HepG2 (cell line): ENCODE data around the gene CAMK2D. TPM values are rescaled to one million over a fixed set of nuclear protein-coding genes. Genes with fewer than 3 reads are reported as not detected.

ENCODE experiments used
- ATAC-seq: fragments of 200-7000 bp; cut with Tn5 transposase; 3 replicates; pipeline ENCODE4 v1.9.1; 2020; ENCODE audit warnings: mild to moderate bottlenecking, moderate library complexity
- BruUV-seq: library from RNA; stranded (reverse); fragments of 400-500 nt; replicated peaks from 2 replicates; lab custom pipeline; 2021; lab: Mats Ljungman, UMichigan
- CTCF ChIA-PET: fragments of 300-600 bp; formaldehyde crosslinking; extraction: SDS; loops from one replicate; lab custom pipeline; 2021; ENCODE audit warnings: low total read pairs, inconsistent platforms, low intra/inter-chr PET ratio; lab: Yijun Ruan, JAX
- POLR2A ChIA-PET: fragments of 350-600 bp; sonication (Branson Sonifier 250); formaldehyde crosslinking; loops from one replicate; lab custom pipeline; 2020; ENCODE audit warnings: antibody characterized with exemption, inconsistent platforms; lab: Yijun Ruan, JAX
- DNase-seq: peaks from one replicate; pipeline ENCODE4 v3.0.0-alpha.2; 2015; ENCODE audit warnings: low spot score
- FAIRE-seq: peaks from 3 replicates; lab custom pipeline; 2011; peaks lifted over from hg19 to GRCh38; lab: Jason Lieb, UNC
- H2AFZ ChIP-seq: one replicate; pipeline ENCODE4 v1.6.1; 2011; ENCODE audit warnings: low read length, inconsistent platforms
- H3K27ac ChIP-seq: fragments of 300-600 bp; 3 replicates; pipeline ENCODE4 v1.8.0; 2011; ENCODE audit warnings: mixed run types, mild to moderate bottlenecking, mixed read lengths, low read length, inconsistent platforms; ENCODE audit not compliant: insufficient read depth; ENCODE audit errors: extremely low read length
- H3K27me3 ChIP-seq, 2 experiments: fragments of 200-600 bp in 1 of 2; 2 replicates in 1 of 2; 3 replicates in 1 of 2; pipeline versions ENCODE4 v1.6.0 to v1.8.0; 2011; ENCODE audit warnings: low read length in 2 of 2, mild to moderate bottlenecking in 2 of 2, moderate library complexity in 2 of 2, inconsistent platforms in 1 of 2; ENCODE audit not compliant: insufficient read depth in 2 of 2, control insufficient read depth in 1 of 2
- H3K36me3 ChIP-seq, 2 experiments: fragments of 200-600 bp in 1 of 2; replicated peaks in 1 of 2; 2 replicates in 1 of 2; 3 replicates in 1 of 2; pipeline versions ENCODE4 v1.5.1 to v1.8.0; 2011; ENCODE audit warnings: low read length in 2 of 2, inconsistent platforms in 1 of 2; ENCODE audit not compliant: insufficient read depth in 2 of 2, control insufficient read depth in 1 of 2
- H3K4me1 ChIP-seq: 2 replicates; pipeline ENCODE4 v1.5.1; 2012; ENCODE audit warnings: low read length, inconsistent platforms; ENCODE audit not compliant: insufficient read depth
- H3K4me2 ChIP-seq: 2 replicates; pipeline ENCODE4 v1.6.0; 2011; ENCODE audit warnings: low read depth, low read length, inconsistent platforms
- H3K4me3 ChIP-seq, 3 experiments: fragments of 200-600 bp in 1 of 3; sonication (generic), shearing (Covaris generic) in 1 of 3; replicated peaks in 1 of 3; 2 replicates each; pipeline ENCODE4 v1.5.1; 2011 to 2016; ENCODE audit warnings: low read length in 3 of 3, inconsistent platforms in 2 of 3, low read depth in 2 of 3, mild to moderate bottlenecking in 2 of 3, control low read depth in 1 of 3, mixed read lengths in 1 of 3; ENCODE audit not compliant: insufficient read depth in 1 of 3
- H3K79me2 ChIP-seq: one replicate; pipeline ENCODE4 v1.6.1; 2011; ENCODE audit warnings: low read length, inconsistent platforms; ENCODE audit not compliant: insufficient read depth
- H3K9ac ChIP-seq: 2 replicates; pipeline ENCODE4 v1.6.0; 2011; ENCODE audit warnings: mild to moderate bottlenecking, low read depth, low read length, inconsistent platforms; ENCODE audit not compliant: insufficient read depth
- H3K9me3 ChIP-seq: 2 replicates; pipeline ENCODE4 v1.5.1; 2012; ENCODE audit warnings: mild to moderate bottlenecking, low read length
- H4K20me1 ChIP-seq: 2 replicates; pipeline ENCODE4 v1.6.0; 2011; ENCODE audit warnings: inconsistent platforms, mild to moderate bottlenecking, low read length, moderate library complexity; ENCODE audit not compliant: insufficient read depth
- CBX1 ChIP-seq: IDR thresholded peaks from one replicate; pipeline ENCODE4 v1.6.1; 2016; ENCODE audit warnings: antibody characterized with exemption, low read depth
- EEA1 ChIP-seq: sonication (generic); formaldehyde crosslinking; IDR thresholded peaks from 2 replicates; pipeline ENCODE4 v1.5.1; 2020; ENCODE audit warnings: mild to moderate bottlenecking, missing genetic modification reagents, borderline replicate concordance
- KMT2A ChIP-seq: sonication (generic); formaldehyde crosslinking; IDR thresholded peaks from 2 replicates; pipeline ENCODE4 v1.4.0; 2020; ENCODE audit warnings: missing genetic modification reagents
- RAD51 ChIP-seq: fragments of 450-650 bp; IDR thresholded peaks from 2 replicates; pipeline ENCODE4 v1.6.1; 2016; ENCODE audit warnings: borderline replicate concordance
- SALL2 ChIP-seq: sonication (generic); formaldehyde crosslinking; IDR thresholded peaks from 2 replicates; pipeline ENCODE4 v1.8.1; 2023; ENCODE audit warnings: mild to moderate bottlenecking, missing genetic modification reagents, inconsistent platforms
- ZBTB38 ChIP-seq: sonication (generic); formaldehyde crosslinking; IDR thresholded peaks from 2 replicates; pipeline ENCODE4 v1.5.1; 2020; ENCODE audit warnings: mild to moderate bottlenecking, missing genetic modification reagents
- ZNF432 ChIP-seq: sonication (generic); formaldehyde crosslinking; IDR thresholded peaks from 2 replicates; pipeline ENCODE4 v1.5.0; 2020; ENCODE audit warnings: missing genetic modification reagents, mild to moderate bottlenecking, borderline replicate concordance
- ZNF44 ChIP-seq: sonication (generic); formaldehyde crosslinking; IDR thresholded peaks from 2 replicates; pipeline ENCODE4 v1.5.1; 2020; ENCODE audit warnings: mild to moderate bottlenecking, missing genetic modification reagents
- WGBS: methylation state at CpG from one replicate; pipeline ENCODE4 v1.1.6; 2017; ENCODE audit warnings: low lambda C conversion rate; 5-methylcytosine and 5-hydroxymethylcytosine counted together
- in situ Hi-C: cut with HindIII; loops from 2 replicates; pipeline ENCODE4 v1.10.0; 2017; ENCODE audit warnings: low pct_unique_long_range_greater_than_20kb; ENCODE audit not compliant: extremely low pct_ligation_motif_present
- intact Hi-C: fragments of 100-400 bp; cut with micrococcal nuclease; formaldehyde crosslinking; loops from one replicate; pipeline ENCODE4 v1.10.0; 2022; ENCODE audit not compliant: unreplicated experiment
- polyA plus RNA-seq, 8 experiments: library from polyadenylated mRNA; depleted of rRNA in 3 of 8; stranded (reverse) in 7 of 8; unstranded in 1 of 8; fragments of >200 nt; fragmentation: Illumina TruSeq in 4 of 8; extraction: Trizol in 4 of 8; gene quantifications; 2 replicates each; pipeline versions ENCODE4 v1.2.1 to v1.2.3, GENCODE V29; 2011 to 2016; ENCODE audit warnings: low read depth in 4 of 8, missing spikeins in 1 of 8, mixed read lengths in 1 of 8; ENCODE audit not compliant: insufficient read depth in 1 of 8
- total RNA-seq, 5 experiments: library from RNA; depleted of rRNA; stranded (reverse); fragments of >200 nt; fragmentation: Illumina TruSeq; extraction: Trizol; gene quantifications; 2 replicates each; pipeline ENCODE4 v1.2.3, GENCODE V29; 2016; ENCODE audit warnings: low read depth in 1 of 5
- TF ChIP-seq, protein P1 (sequence below): sonication (generic); formaldehyde crosslinking; IDR thresholded peaks from 2 replicates; pipeline ENCODE4 v1.4.0; 2020; ENCODE audit warnings: mild to moderate bottlenecking, missing genetic modification reagents
- TF ChIP-seq, protein P2 (sequence below): sonication (generic); formaldehyde crosslinking; IDR thresholded peaks from 2 replicates; pipeline ENCODE4 v1.9.0; 2021; ENCODE audit warnings: mild to moderate bottlenecking, missing genetic modification reagents

The CAMK2D gene
- total and polyA plus RNA-seq, 2 of the 13 experiments (the other 11 are each of a cell fraction or from before 2014, with no cell fraction given): 18.0 to 65.4 TPM

DNA sequence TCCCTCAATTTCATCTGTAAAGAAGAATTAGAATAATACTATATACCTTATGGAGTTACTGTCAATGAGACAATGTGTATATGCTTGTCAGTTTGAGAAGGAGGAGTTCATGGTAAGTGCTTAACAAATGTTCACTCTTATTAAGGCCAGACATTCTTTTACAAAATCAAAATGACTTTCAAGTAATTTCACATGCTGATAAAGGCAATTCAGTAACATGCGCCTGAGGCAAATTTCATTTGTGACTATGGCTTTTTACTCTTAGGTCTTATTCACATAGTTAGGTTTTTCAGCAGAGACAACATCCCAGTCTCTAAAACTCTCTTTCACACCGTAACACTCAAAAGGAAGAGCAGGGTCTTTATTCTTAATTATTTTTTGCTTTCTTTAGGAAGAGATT lies 174.4 kb downstream of the CAMK2D start:
- FAIRE-seq (no peak), DNase-seq (no peak)

DNA sequence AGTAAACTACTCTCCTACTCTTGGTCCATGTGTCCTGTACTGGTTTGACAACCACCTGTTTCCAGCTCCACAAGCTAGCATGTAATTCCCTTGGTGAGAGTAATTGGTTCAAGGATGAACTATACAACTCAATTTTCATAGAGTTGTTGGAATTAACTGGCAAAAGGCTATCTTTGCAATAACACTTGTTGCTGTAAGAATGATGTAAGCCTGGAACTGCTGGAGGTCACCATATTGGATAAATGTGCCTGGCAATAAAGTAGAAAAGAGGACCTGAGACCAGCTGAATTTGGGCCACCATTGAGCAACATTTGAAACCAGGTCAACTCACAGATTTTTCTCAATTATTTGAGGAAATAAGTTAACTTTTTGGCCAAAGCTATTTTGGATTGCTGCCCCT lies 175.5 kb downstream of the CAMK2D start:
- peaks cover 0 to 5% of the 10 kb centered on the region in 2 experiments; a peak in 2 of 5 replicates for H3K36me3 ChIP-seq
- FAIRE-seq (no peak), DNase-seq (no peak), ATAC-seq (no peak)
- BruUV-seq: no TSS peak
- H3K4me2 ChIP-seq: no peak overlapping the region
- intact Hi-C loops: no loop called here
- no peaks in the 10 kb centered on the region for H3K4me1 ChIP-seq
- in situ Hi-C loops: no loop called here
- no peak overlapping the region for H3K9ac ChIP-seq
- no peak overlapping the region for H3K4me3 ChIP-seq
- H3K27me3 ChIP-seq: no peaks in the 10 kb centered on the region
- no peaks in the 10 kb centered on the region for H3K9me3 ChIP-seq
- H3K79me2 ChIP-seq: no peaks in the 10 kb centered on the region
- POLR2A ChIA-PET: no interaction called here
- CTCF ChIA-PET: no interaction called here
- no peaks in the 10 kb centered on the region; the same call in 1 of the 2 replicates for H4K20me1 ChIP-seq
- no peak overlapping the region for H3K27ac ChIP-seq
- H2AFZ ChIP-seq: no peak overlapping the region
- TF ChIP-seq EEA1 (CRISPR knock-in tag) (no peak), KMT2A (CRISPR knock-in tag) (no peak), ZNF432 (CRISPR knock-in tag) (no peak), ZBTB38 (CRISPR knock-in tag) (no peak), CBX1 (no peak), SALL2 (no peak), RAD51 (no peak)
- TF ChIP-seq, protein P1, sequence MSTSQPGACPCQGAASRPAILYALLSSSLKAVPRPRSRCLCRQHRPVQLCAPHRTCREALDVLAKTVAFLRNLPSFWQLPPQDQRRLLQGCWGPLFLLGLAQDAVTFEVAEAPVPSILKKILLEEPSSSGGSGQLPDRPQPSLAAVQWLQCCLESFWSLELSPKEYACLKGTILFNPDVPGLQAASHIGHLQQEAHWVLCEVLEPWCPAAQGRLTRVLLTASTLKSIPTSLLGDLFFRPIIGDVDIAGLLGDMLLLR: no peak
- TF ChIP-seq, protein P2, sequence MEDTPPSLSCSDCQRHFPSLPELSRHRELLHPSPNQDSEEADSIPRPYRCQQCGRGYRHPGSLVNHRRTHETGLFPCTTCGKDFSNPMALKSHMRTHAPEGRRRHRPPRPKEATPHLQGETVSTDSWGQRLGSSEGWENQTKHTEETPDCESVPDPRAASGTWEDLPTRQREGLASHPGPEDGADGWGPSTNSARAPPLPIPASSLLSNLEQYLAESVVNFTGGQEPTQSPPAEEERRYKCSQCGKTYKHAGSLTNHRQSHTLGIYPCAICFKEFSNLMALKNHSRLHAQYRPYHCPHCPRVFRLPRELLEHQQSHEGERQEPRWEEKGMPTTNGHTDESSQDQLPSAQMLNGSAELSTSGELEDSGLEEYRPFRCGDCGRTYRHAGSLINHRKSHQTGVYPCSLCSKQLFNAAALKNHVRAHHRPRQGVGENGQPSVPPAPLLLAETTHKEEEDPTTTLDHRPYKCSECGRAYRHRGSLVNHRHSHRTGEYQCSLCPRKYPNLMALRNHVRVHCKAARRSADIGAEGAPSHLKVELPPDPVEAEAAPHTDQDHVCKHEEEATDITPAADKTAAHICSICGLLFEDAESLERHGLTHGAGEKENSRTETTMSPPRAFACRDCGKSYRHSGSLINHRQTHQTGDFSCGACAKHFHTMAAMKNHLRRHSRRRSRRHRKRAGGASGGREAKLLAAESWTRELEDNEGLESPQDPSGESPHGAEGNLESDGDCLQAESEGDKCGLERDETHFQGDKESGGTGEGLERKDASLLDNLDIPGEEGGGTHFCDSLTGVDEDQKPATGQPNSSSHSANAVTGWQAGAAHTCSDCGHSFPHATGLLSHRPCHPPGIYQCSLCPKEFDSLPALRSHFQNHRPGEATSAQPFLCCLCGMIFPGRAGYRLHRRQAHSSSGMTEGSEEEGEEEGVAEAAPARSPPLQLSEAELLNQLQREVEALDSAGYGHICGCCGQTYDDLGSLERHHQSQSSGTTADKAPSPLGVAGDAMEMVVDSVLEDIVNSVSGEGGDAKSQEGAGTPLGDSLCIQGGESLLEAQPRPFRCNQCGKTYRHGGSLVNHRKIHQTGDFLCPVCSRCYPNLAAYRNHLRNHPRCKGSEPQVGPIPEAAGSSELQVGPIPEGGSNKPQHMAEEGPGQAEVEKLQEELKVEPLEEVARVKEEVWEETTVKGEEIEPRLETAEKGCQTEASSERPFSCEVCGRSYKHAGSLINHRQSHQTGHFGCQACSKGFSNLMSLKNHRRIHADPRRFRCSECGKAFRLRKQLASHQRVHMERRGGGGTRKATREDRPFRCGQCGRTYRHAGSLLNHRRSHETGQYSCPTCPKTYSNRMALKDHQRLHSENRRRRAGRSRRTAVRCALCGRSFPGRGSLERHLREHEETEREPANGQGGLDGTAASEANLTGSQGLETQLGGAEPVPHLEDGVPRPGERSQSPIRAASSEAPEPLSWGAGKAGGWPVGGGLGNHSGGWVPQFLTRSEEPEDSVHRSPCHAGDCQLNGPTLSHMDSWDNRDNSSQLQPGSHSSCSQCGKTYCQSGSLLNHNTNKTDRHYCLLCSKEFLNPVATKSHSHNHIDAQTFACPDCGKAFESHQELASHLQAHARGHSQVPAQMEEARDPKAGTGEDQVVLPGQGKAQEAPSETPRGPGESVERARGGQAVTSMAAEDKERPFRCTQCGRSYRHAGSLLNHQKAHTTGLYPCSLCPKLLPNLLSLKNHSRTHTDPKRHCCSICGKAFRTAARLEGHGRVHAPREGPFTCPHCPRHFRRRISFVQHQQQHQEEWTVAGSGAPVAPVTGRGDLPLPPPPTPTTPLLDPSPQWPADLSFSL (CRISPR knock-in tag): no peak

More for the DNA sequence above, 174.4 kb downstream of the CAMK2D start:
- Histone ChIP-seq H2AFZ (no peak overlapping the region), H3K4me3 (no peak overlapping the region), H3K9me3 (no peaks in the 10 kb centered on the region), H3K36me3 (peaks cover 0 to 5% of the 10 kb centered on the region in 2 experiments; a peak in 2 of 5 replicates), H3K4me1 (no peaks in the 10 kb centered on the region), H4K20me1 (no peaks in the 10 kb centered on the region; the same call in 1 of the 2 replicates), H3K9ac (no peak overlapping the region), H3K27ac (no peak overlapping the region), H3K4me2 (no peak overlapping the region), H3K79me2 (no peaks in the 10 kb centered on the region), H3K27me3 (no peaks in the 10 kb centered on the region)
- POLR2A ChIA-PET: no interaction called here
- TF ChIP-seq ZNF44 (CRISPR knock-in tag): no peak
- no peak for ATAC-seq
- in situ Hi-C loops: no loop called here
- no TSS peak for BruUV-seq
- WGBS: 96% methylated on average over 2 of the region's 2 CpGs
- CTCF ChIA-PET: no interaction called here
- intact Hi-C loops: no loop called here
